Activated CD4-positive, alpha-beta memory T cell treated with anti-CD3 and anti-CD28 coated beads for 36 hours (primary cell): ENCODE results near the gene TICAM1. TPM values are rescaled to one million over a fixed set of nuclear protein-coding genes. Genes with fewer than 3 reads are reported as not detected.
"Not testable (repeated sequence)": the region's sequence is repeated elsewhere in the genome, so short reads cannot be mapped to it uniquely, and the experiment has no call there.

ENCODE experiments used
- CTCF ChIA-PET: fragments of 350-600 bp; sonication (Branson Sonifier 250); formaldehyde crosslinking; loops from one replicate; lab custom pipeline; 2021; ENCODE audit warnings: antibody characterized with exemption, inconsistent platforms; lab: Charles Lee
- POLR2A ChIA-PET: fragments of 350-600 bp; sonication (Branson Sonifier 250); formaldehyde crosslinking; loops from one replicate; lab custom pipeline; 2021; ENCODE audit warnings: antibody characterized with exemption; lab: Charles Lee
- DNase-seq: peaks from one replicate; pipeline ENCODE4 v3.0.0-alpha.2; 2020
- H3K27ac Mint-ChIP-seq: one replicate; pipeline ENCODE4 v1.8.0; 2021; ENCODE audit warnings: mixed read lengths
- H3K27me3 Mint-ChIP-seq: one replicate; pipeline ENCODE4 v1.8.0; 2021; ENCODE audit warnings: mixed read lengths
- H3K36me3 Mint-ChIP-seq: one replicate; pipeline ENCODE4 v1.8.0; 2021; ENCODE audit warnings: mixed read lengths
- H3K4me1 Mint-ChIP-seq: one replicate; pipeline ENCODE4 v1.8.0; 2021; ENCODE audit warnings: low read depth, mixed read lengths
- H3K4me3 Mint-ChIP-seq: one replicate; pipeline ENCODE4 v1.8.0; 2021; ENCODE audit warnings: mild to moderate bottlenecking, mixed read lengths
- H3K9me3 Mint-ChIP-seq: one replicate; pipeline ENCODE4 v1.8.0; 2021; ENCODE audit warnings: mixed read lengths
- intact Hi-C: fragments of 100-400 bp; cut with micrococcal nuclease; formaldehyde crosslinking; loops from one replicate; pipeline ENCODE4 v1.15.1; 2023
- total RNA-seq, 2 experiments: library from RNA; stranded (reverse); gene quantifications; one replicate each; pipeline ENCODE4 v1.2.3, GENCODE V29; 2021

TICAM1 gene
- total RNA-seq, 2 experiments from 2014 or later: 24.0 to 25.4 TPM

- H3K9me3 Mint-ChIP-seq: no peaks in the 10 kb centered on the region
- H3K27ac Mint-ChIP-seq: no peak overlapping the region
- ChIA-PET CTCF (interaction anchor here (0.7 to 14.2 kb wide), 5 partner anchors 9 to 205 kb away, joined by 3 to 395 read pairs (median 3); partner anchors contain the start of gene FEM1A), POLR2A (no interaction called here)
- no peak for DNase-seq
- peaks cover 16% of the 10 kb centered on the region for H3K36me3 Mint-ChIP-seq
- no peaks in the 10 kb centered on the region for H3K27me3 Mint-ChIP-seq
- H3K4me1 Mint-ChIP-seq: peaks cover 19% of the 10 kb centered on the region
- no peak overlapping the region for H3K4me3 Mint-ChIP-seq
- intact Hi-C loops: no loop called here
Observed at GRCh38 chr19:4844348-4845179, 13.1 kb upstream of the TICAM1 start.

DNA sequence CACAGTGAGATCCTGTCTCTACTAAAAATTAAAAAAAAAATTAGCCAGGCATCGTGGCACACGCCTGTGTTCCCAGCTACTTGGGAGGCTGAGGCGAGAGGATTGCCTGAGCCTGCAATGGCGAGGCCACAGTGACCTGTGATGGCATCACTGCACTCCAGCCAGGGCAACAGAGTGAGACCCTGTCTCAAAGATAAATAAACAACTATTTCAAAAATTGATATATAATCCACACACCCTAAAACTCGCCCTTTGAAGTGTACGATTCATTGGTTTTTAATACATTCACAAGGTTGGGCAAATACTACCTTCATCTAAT is 12.1 kb upstream of the TICAM1 start:
- intact Hi-C loops: no loop called here
- no peak for DNase-seq

GRCh38 chr19:4839192-4839591 is 7.7 kb upstream of the TICAM1 start:
- no peak overlapping the region for H3K4me3 Mint-ChIP-seq
- H3K27ac Mint-ChIP-seq: no peak overlapping the region
- no peaks in the 10 kb centered on the region for H3K27me3 Mint-ChIP-seq
- intact Hi-C loops: no loop called here
- H3K4me1 Mint-ChIP-seq: peaks cover 23% of the 10 kb centered on the region
- ChIA-PET CTCF (interaction anchor here (1.0 to 2.8 kb wide), 2 partner anchors 9 to 30 kb away, joined by 3 to 17 read pairs; no protein-coding TSS in a partner anchor), POLR2A (no interaction called here)
- H3K36me3 Mint-ChIP-seq: peaks cover 25% of the 10 kb centered on the region
- H3K9me3 Mint-ChIP-seq: no peaks in the 10 kb centered on the region
- no peak for DNase-seq

More for the DNA sequence above, 12.1 kb upstream of the TICAM1 start:
- no peaks in the 10 kb centered on the region for H3K9me3 Mint-ChIP-seq
- peaks cover 19% of the 10 kb centered on the region for H3K4me1 Mint-ChIP-seq
- H3K4me3 Mint-ChIP-seq: no peak overlapping the region
- ChIA-PET CTCF (interaction anchor here (0.7 to 14.2 kb wide), 6 partner anchors 8 to 206 kb away, joined by 3 to 395 read pairs (median 4); partner anchors contain the start of gene FEM1A), POLR2A (interaction anchor here (0.6 kb wide), 1 partner anchor 1392 kb away, joined by 4 read pairs; no protein-coding TSS in a partner anchor)
- H3K27ac Mint-ChIP-seq: no peak overlapping the region
- H3K36me3 Mint-ChIP-seq: peaks cover 22% of the 10 kb centered on the region
- no peaks in the 10 kb centered on the region for H3K27me3 Mint-ChIP-seq

DNA sequence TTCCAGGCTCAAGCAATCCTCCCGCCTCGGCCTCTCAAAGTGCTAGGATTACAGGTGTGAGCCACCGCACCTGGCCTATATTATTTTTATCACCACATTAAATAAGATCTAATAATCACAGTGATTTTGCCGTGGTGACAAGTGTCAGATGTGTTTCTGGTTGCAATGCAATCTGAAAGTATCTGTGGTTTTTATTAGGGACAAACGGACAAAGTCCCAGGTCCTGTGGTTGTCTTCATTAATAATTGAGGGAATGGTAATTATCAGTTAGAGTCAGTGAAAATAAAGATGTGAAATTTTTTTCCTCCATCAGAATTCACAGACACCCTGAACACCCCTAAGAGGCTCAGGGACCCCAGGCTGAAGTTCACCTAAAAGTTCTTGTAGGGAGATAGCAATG is 1.3 kb upstream of the TICAM1 start:
- no peak for DNase-seq
- Mint-ChIP-seq H3K36me3 (peaks cover 14% of the 10 kb centered on the region), H3K27me3 (no peaks in the 10 kb centered on the region), H3K4me3 (peak overlapping the region; percentile 23), H3K9me3 (no peaks in the 10 kb centered on the region), H3K4me1 (peaks cover 22% of the 10 kb centered on the region), H3K27ac (no peak overlapping the region)
- POLR2A ChIA-PET: no interaction called here
- CTCF ChIA-PET: interaction anchor here (0.7 kb wide), 1 partner anchor 34 kb away, joined by 4 read pairs; no protein-coding TSS in a partner anchor
- intact Hi-C loops: no loop called here

DNA sequence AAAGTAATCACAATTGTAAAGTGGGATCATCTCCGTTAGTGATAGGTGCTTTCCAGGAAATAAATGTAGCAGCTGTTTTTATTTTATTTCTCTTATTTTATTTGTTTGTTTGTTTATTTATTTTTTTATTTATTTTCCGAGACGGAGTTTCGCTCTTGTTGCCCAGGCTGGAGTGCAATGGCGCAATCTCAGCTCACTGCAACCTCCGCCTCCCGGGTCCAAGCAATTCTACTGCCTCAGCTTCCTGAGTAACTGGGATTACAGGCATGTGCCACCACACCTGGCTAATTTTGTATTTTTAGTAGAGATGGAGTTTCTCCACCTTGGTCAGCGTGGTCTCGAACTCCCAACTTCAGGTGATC is 448 bp upstream of the TICAM1 start:
- DNase-seq, H3K9me3 Mint-ChIP-seq, H3K27me3 Mint-ChIP-seq, intact Hi-C loops, CTCF ChIA-PET: not testable (repeated sequence)
- POLR2A ChIA-PET: interaction anchor here (0.6 kb wide), 1 partner anchor 1284 kb away, joined by 3 read pairs; no protein-coding TSS in a partner anchor
- H3K27ac Mint-ChIP-seq: peak overlapping the region; percentile 90
- H3K4me3 Mint-ChIP-seq: peak overlapping the region; percentile 88
- H3K4me1 Mint-ChIP-seq: peaks cover 19% of the 10 kb centered on the region
- H3K36me3 Mint-ChIP-seq: peaks cover 12% of the 10 kb centered on the region

DNA sequence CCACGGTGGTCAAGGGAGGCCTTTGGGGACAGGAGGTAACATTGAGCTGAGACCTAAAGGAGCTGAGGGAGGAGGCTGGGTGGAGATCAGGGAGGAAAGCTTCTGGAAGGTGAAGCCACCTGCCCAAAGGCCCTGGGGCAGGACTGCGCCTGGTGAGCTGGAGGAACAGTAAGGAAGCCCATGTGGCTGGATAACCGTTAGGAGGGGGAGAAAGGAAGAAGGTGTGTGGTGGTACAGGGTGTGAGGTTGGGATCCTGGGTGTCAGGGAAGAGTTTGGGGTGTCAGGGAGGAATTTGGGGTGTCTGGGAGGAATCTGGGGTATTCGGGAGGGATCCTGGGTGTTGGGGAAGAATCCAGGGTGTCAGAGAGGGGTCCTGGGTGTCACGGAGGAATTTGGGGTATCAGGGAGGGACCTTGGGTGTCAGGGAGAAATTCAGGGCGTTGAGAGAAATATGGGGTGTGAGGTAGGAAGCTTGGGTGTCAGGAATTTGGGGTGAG is 695 bp downstream of the TICAM1 start:
- intact Hi-C loops: no loop called here
- no peak for DNase-seq
- peak overlapping the region; percentile 90 for H3K27ac Mint-ChIP-seq
- H3K27me3 Mint-ChIP-seq: no peaks in the 10 kb centered on the region
- peaks cover 15% of the 10 kb centered on the region for H3K36me3 Mint-ChIP-seq
- no peaks in the 10 kb centered on the region for H3K9me3 Mint-ChIP-seq
- peak overlapping the region; percentile 88 for H3K4me3 Mint-ChIP-seq
- ChIA-PET CTCF (interaction anchor here (0.6 to 2.8 kb wide), 9 partner anchors 9 to 201 kb away, joined by 3 to 24 read pairs (median 3); no protein-coding TSS in a partner anchor), POLR2A (interaction anchor here (0.5 to 1.3 kb wide), 3 partner anchors 14 to 370 kb away, joined by 3 to 6 read pairs (median 5); no protein-coding TSS in a partner anchor)
- H3K4me1 Mint-ChIP-seq: peaks cover 19% of the 10 kb centered on the region

- Mint-ChIP-seq H3K9me3 (no peaks in the 10 kb centered on the region), H3K4me1 (peaks cover 19% of the 10 kb centered on the region), H3K4me3 (peak overlapping the region; percentile 88), H3K36me3 (peaks cover 15% of the 10 kb centered on the region), H3K27ac (peak overlapping the region; percentile 90), H3K27me3 (no peaks in the 10 kb centered on the region)
- no peak for DNase-seq
- intact Hi-C loops: no loop called here
- ChIA-PET CTCF (interaction anchor here (0.6 to 2.8 kb wide), 8 partner anchors 9 to 98 kb away, joined by 3 to 24 read pairs (median 4); no protein-coding TSS in a partner anchor), POLR2A (interaction anchor here (0.5 to 1.3 kb wide), 2 partner anchors 13 to 370 kb away, joined by 5 to 6 read pairs; no protein-coding TSS in a partner anchor)
Observed at GRCh38 chr19:4830332-4830731, 1.2 kb downstream of the TICAM1 start.

DNA sequence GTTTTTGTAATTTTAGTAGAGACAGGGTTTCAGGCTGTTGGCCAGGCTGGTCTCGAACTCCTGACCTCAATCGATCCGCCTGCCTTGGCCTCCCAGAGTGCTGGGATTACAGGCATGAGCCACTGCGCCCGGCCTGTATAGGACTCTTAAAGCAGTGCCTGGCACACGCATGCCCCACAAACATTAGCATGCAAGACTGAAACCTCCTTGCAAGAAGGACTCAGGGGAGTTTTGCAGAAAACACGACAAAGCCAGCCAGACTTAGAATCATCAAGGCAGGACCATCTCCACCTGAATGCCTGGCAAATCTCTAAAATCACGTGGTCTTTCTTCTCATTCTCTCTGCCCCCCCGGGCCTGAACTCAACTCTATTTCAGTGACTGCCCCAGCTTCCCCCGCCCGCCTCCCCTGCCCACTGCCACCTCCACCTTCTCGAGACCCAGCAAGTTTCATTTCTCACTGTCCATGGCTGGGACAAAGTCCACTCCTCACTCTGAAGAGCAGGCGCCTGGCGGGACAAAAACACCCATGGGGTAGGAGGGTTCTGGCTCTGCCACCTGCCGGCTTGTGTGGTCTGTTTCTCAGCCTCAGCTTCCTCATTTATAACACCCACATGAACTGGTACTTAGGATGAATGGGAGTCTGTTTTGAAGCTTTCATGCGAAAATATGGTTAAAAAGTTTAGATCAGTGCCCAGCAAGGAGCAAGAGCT is 2.4 kb downstream of the TICAM1 start:
- peaks cover 19% of the 10 kb centered on the region for H3K4me1 Mint-ChIP-seq
- H3K36me3 Mint-ChIP-seq: peaks cover 15% of the 10 kb centered on the region
- H3K27me3 Mint-ChIP-seq: no peaks in the 10 kb centered on the region
- H3K4me3 Mint-ChIP-seq: peak overlapping the region; percentile 50
- ChIA-PET POLR2A (interaction anchor here (1.7 kb wide), 1 partner anchor 12 kb away, joined by 4 read pairs; no protein-coding TSS in a partner anchor), CTCF (interaction anchor here (1.5 to 2.8 kb wide), 2 partner anchors 16 to 20 kb away, joined by 5 to 24 read pairs; no protein-coding TSS in a partner anchor)
- no peaks in the 10 kb centered on the region for H3K9me3 Mint-ChIP-seq
- no peak for DNase-seq
- intact Hi-C loops: loop anchor here (2.0 kb wide), 1 partner anchor 14 kb away; no protein-coding TSS in a partner anchor
- H3K27ac Mint-ChIP-seq: peak overlapping the region; percentile 51

DNA sequence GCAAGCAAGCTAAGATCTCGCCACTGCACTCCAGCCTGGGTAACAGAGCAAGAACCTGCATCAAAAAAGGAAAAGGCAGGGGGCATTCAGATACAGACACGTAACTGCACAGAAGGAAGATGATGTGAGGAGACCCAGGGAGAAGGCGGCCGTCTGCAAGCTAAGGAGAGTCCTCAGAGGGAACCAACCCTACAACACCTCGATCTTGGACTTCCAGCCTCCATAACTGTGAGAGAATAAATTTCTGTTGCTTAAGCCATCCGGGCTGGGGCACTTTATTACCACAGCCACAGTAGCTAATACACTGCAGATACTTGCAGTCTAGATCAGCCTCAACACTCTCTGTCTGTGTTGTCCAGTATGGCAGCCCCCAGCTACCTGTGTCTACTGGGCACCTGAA is 7.9 kb downstream of the TICAM1 start:
- ChIA-PET POLR2A (no interaction called here), CTCF (interaction anchor here (0.8 to 3.2 kb wide), 4 partner anchors 14 to 91 kb away, joined by 3 to 27 read pairs (median 6); no protein-coding TSS in a partner anchor)
- H3K27me3 Mint-ChIP-seq: no peaks in the 10 kb centered on the region
- H3K9me3 Mint-ChIP-seq: no peaks in the 10 kb centered on the region
- H3K36me3 Mint-ChIP-seq: peaks cover 7% of the 10 kb centered on the region
- H3K4me1 Mint-ChIP-seq: peaks cover 2% of the 10 kb centered on the region
- DNase-seq: no peak
- H3K27ac Mint-ChIP-seq: no peak overlapping the region
- H3K4me3 Mint-ChIP-seq: no peak overlapping the region
- intact Hi-C loops: no loop called here

DNA sequence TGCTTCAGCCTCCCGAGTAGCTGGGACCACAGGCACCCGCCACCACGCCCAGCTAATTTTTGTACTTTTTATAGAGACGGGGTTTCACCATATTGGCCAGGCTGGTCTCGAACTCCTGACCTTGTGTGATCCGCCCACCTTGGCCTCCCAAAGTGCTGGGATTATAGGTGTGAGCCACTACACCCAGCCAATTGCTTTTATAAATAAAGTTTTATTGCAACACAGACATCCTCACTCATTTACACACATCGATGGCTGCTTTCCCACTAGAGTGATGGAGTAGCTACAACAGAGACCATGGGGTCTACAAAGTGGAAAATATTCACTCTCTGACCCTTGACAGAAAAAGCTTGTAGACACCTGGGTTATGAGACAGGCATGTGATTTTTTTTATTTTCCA is 9.2 kb downstream of the TICAM1 start:
- H3K9me3 Mint-ChIP-seq, H3K36me3 Mint-ChIP-seq, H3K27me3 Mint-ChIP-seq, H3K27ac Mint-ChIP-seq, H3K4me1 Mint-ChIP-seq, POLR2A ChIA-PET, H3K4me3 Mint-ChIP-seq, intact Hi-C loops, DNase-seq: not testable (repeated sequence)
- CTCF ChIA-PET: interaction anchor here (2.2 to 3.2 kb wide), 2 partner anchors 12 to 29 kb away, joined by 10 to 27 read pairs; no protein-coding TSS in a partner anchor

GRCh38 chr19:4821265-4821664 is 10.2 kb downstream of the TICAM1 start:
- Mint-ChIP-seq H3K9me3 (no peaks in the 10 kb centered on the region), H3K4me1 (peaks cover 4% of the 10 kb centered on the region), H3K27ac (no peak overlapping the region), H3K27me3 (no peaks in the 10 kb centered on the region), H3K36me3 (peaks cover 8% of the 10 kb centered on the region), H3K4me3 (no peak overlapping the region)
- ChIA-PET CTCF (interaction anchor here (3.2 kb wide), 1 partner anchor 11 kb away, joined by 27 read pairs; no protein-coding TSS in a partner anchor), POLR2A (no interaction called here)
- intact Hi-C loops: no loop called here
- no peak for DNase-seq
